Retinal pigment epithelial cell (primary cell): Measurements from ENCODE around the gene TP53TG3E.
"Not testable (repeated sequence)": the region's sequence is repeated elsewhere in the genome, so short reads cannot be mapped to it uniquely, and the experiment has no call there.

Experiments used
- DNase-seq: peaks from one replicate; pipeline ENCODE4 v3.0.0-alpha.2; 2010; ENCODE audit warnings: low read depth
- H3K4me3 ChIP-seq: 2 replicates; pipeline ENCODE4 v1.5.1; 2011; ENCODE audit warnings: mild to moderate bottlenecking, low read length, control low read depth, moderate library complexity

TP53TG3E gene

GRCh38 chr16:33304006-33304405 is at the start of gene TP53TG3E:
Gene TP53TG3E, plus strand, starts transcription at chr16:33304306. Its CDS starts 68 bp downstream, at chr16:33304374.
- not testable (repeated sequence) for DNase-seq, H3K4me3 ChIP-seq

- DNase-seq, H3K4me3 ChIP-seq: not testable (repeated sequence)
Observed at GRCh38 chr16:33336226-33337012, 32.3 kb downstream of the TP53TG3E start.

- H3K4me3 ChIP-seq, DNase-seq: not testable (repeated sequence)
Observed at GRCh38 chr16:33337627-33338542, 33.8 kb downstream of the TP53TG3E start.

- not testable (repeated sequence) for DNase-seq, H3K4me3 ChIP-seq
Observed at GRCh38 chr16:33338543-33338951, 34.4 kb downstream of the TP53TG3E start.

GRCh38 chr16:33339093-33340061 is 35.3 kb downstream of the TP53TG3E start:
- DNase-seq, H3K4me3 ChIP-seq: not testable (repeated sequence)
